Measurements from ENCODE around the gene GOLGA3. TPM values are rescaled to one million over a fixed set of nuclear protein-coding genes. Genes with fewer than 3 reads are reported as not detected.
"Not testable (repeated sequence)": the region's sequence is repeated elsewhere in the genome, so short reads cannot be mapped to it uniquely, and the experiment has no call there.

GOLGA3 gene
- total RNA-seq, 1 donor from 2014 or later, result 33.0 TPM

GRCh38 chr12:132872073-132872855 is 43.6 kb upstream of the GOLGA3 start:
- H3K36me3 ChIP-seq, result peaks cover 86% of the 10 kb centered on the region
- H3K27me3 ChIP-seq (ENCODE audit: low read depth), result no peaks in the 10 kb centered on the region
- intact Hi-C loops (cut with micrococcal nuclease), result no loop called here
- no peak for DNase-seq
- no peaks in the 10 kb centered on the region for H3K4me1 ChIP-seq
- TF ChIP-seq CTCF (IDR thresholded peaks at IDR 0.05; ENCODE audit: borderline replicate concordance), result no peak
- no peak overlapping the region for H3K4me3 ChIP-seq
- no peaks in the 10 kb centered on the region for H3K9me3 ChIP-seq (replicated peaks)
- H3K27ac ChIP-seq (replicated peaks), result no peak overlapping the region

GRCh38 chr12:132869551-132869950 is 40.9 kb upstream of the GOLGA3 start:
- Histone ChIP-seq H3K4me1 (no peaks in the 10 kb centered on the region), H3K9me3 (replicated peaks) (no peaks in the 10 kb centered on the region), H3K27ac (replicated peaks) (no peak overlapping the region), H3K4me3 (no peak overlapping the region), H3K36me3 (peaks cover 80% of the 10 kb centered on the region), H3K27me3 (ENCODE audit: low read depth) (no peaks in the 10 kb centered on the region)
- no peak for TF ChIP-seq CTCF (IDR thresholded peaks at IDR 0.05; ENCODE audit: borderline replicate concordance)
- intact Hi-C loops (cut with micrococcal nuclease), result no loop called here
- DNase-seq, result no peak

GRCh38 chr12:132866251-132866828 is 37.7 kb upstream of the GOLGA3 start:
- no peak for TF ChIP-seq CTCF (IDR thresholded peaks at IDR 0.05; ENCODE audit: borderline replicate concordance)
- Histone ChIP-seq H3K4me1 (no peaks in the 10 kb centered on the region), H3K9me3 (replicated peaks) (no peaks in the 10 kb centered on the region), H3K36me3 (peaks cover 69% of the 10 kb centered on the region), H3K4me3 (no peak overlapping the region), H3K27ac (replicated peaks) (no peak overlapping the region), H3K27me3 (ENCODE audit: low read depth) (no peaks in the 10 kb centered on the region)
- intact Hi-C loops (cut with micrococcal nuclease), result no loop called here
- no peak for DNase-seq

GRCh38 chr12:132861558-132861957 is 32.9 kb upstream of the GOLGA3 start:
- intact Hi-C loops (cut with micrococcal nuclease), result no loop called here
- no peak for DNase-seq
- no peak overlapping the region for H3K27ac ChIP-seq (replicated peaks)
- H3K27me3 ChIP-seq (ENCODE audit: low read depth), result no peaks in the 10 kb centered on the region
- no peaks in the 10 kb centered on the region for H3K4me1 ChIP-seq
- H3K36me3 ChIP-seq, result peaks cover 73% of the 10 kb centered on the region
- no peak overlapping the region for H3K4me3 ChIP-seq
- no peaks in the 10 kb centered on the region for H3K9me3 ChIP-seq (replicated peaks)
- TF ChIP-seq CTCF (IDR thresholded peaks at IDR 0.05; ENCODE audit: borderline replicate concordance), result no peak

GRCh38 chr12:132858718-132859266 is 30.1 kb upstream of the GOLGA3 start:
- Histone ChIP-seq H3K27ac (replicated peaks) (no peak overlapping the region), H3K9me3 (replicated peaks) (no peaks in the 10 kb centered on the region), H3K36me3 (peaks cover 86% of the 10 kb centered on the region), H3K4me3 (no peak overlapping the region), H3K4me1 (no peaks in the 10 kb centered on the region), H3K27me3 (ENCODE audit: low read depth) (no peaks in the 10 kb centered on the region)
- TF ChIP-seq CTCF (IDR thresholded peaks at IDR 0.05; ENCODE audit: borderline replicate concordance), result no peak
- DNase-seq, result no peak
- intact Hi-C loops (cut with micrococcal nuclease), result no loop called here

GRCh38 chr12:132857019-132857418 is 28.4 kb upstream of the GOLGA3 start:
- peaks cover 97% of the 10 kb centered on the region for H3K36me3 ChIP-seq
- H3K27ac ChIP-seq (replicated peaks); intact Hi-C loops (cut with micrococcal nuclease); H3K4me3 ChIP-seq; H3K4me1 ChIP-seq; H3K27me3 ChIP-seq (ENCODE audit: low read depth); DNase-seq; H3K9me3 ChIP-seq (replicated peaks): not testable (repeated sequence)
